AG09309 (cell line): ENCODE measurements around the gene GNG7.
A peak's percentile ranks its signal among the peaks of the same experiment; 100 is the strongest.
"Not testable (repeated sequence)": the region's sequence is repeated elsewhere in the genome, so short reads cannot be mapped to it uniquely, and the experiment has no call there.

ENCODE experiments used
- DNase-seq: peaks from one replicate; pipeline ENCODE4 v3.0.0-alpha.2; 2010; ENCODE audit warnings: low read depth
- H3K4me3 ChIP-seq: 2 replicates; pipeline ENCODE4 v1.5.1; 2011; ENCODE audit warnings: mild to moderate bottlenecking, low read depth, low read length, moderate library complexity; ENCODE audit not compliant: control insufficient read depth
- TF ChIP-seq, protein P1 (sequence below): IDR thresholded peaks from 2 replicates; pipeline ENCODE4 v1.5.1; 2011; ENCODE audit warnings: mild to moderate bottlenecking, low read depth, low read length, inconsistent platforms; ENCODE audit not compliant: insufficient read depth, control insufficient read depth; ENCODE audit errors: missing control alignments

Gene GNG7

DNA sequence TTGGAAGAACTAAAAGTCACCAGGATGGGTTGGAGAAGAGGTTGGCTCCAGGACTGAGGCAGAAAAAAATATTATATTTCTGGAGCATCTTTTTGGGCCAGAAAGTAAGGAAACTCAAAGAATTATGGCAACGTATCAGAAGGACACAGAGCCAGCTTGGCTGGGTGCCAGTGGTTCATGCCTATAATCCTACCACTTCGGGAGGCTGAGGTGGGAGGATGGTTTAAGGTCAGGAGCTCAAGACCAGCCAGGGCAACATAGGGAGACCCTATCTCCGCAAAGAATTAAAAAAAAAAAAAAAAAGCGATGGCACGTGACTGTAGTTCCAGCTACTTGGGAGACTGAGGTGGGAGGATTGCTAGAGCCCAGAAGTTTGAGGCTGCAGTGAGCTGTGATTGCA lies 118.5 kb downstream of the GNG7 start:
- TF ChIP-seq, protein P1, sequence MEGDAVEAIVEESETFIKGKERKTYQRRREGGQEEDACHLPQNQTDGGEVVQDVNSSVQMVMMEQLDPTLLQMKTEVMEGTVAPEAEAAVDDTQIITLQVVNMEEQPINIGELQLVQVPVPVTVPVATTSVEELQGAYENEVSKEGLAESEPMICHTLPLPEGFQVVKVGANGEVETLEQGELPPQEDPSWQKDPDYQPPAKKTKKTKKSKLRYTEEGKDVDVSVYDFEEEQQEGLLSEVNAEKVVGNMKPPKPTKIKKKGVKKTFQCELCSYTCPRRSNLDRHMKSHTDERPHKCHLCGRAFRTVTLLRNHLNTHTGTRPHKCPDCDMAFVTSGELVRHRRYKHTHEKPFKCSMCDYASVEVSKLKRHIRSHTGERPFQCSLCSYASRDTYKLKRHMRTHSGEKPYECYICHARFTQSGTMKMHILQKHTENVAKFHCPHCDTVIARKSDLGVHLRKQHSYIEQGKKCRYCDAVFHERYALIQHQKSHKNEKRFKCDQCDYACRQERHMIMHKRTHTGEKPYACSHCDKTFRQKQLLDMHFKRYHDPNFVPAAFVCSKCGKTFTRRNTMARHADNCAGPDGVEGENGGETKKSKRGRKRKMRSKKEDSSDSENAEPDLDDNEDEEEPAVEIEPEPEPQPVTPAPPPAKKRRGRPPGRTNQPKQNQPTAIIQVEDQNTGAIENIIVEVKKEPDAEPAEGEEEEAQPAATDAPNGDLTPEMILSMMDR = no peak
- no peak for DNase-seq
- H3K4me3 ChIP-seq = no peak overlapping the region

DNA sequence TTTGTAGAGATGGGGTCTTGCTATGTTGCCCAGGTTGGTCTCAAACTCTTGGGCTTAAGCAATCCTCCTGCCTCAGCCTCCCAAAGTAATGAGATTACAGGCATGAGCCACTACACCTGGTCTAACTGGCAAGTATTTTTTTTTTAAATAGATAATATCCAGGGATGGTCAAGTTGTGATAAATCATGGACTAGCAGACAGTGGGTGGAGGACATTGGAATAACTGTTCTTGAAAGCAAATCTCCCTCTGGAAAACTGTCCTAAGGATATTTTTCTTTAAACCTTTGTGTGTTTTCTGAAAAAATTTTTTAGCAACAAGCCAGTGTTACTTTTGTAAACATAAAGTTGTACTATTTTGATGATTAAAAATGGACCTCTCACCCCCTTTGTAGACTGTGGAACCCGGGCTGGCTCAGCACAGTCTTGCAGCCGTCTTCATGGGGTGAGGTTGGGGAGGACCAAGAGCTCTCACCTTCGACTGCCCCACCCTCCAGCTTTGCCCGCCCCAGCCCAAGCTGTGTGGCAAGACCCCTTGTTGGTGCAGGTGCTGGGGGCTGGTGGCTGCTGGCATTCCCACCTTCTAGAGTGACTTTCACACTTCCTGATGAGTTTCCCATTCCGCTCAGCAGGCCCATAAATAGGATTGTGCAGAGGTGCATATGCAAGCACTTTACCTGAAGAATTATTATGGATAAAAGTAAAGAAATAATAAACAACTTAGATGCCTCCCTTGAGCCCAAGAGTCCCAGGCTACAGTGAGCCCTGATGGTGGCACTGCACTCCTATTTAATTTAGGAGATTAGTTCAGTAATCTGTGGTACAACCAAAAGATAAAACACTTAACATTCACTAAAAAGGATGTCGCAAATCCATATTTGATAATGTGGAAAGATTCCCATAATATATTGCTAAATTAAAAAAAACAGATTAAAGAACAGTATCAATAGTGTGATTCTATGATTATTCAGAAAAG lies 119.2 kb downstream of the GNG7 start:
- DNase-seq = no peak
- H3K4me3 ChIP-seq = no peak overlapping the region
- TF ChIP-seq, protein P1 = no peak

DNA sequence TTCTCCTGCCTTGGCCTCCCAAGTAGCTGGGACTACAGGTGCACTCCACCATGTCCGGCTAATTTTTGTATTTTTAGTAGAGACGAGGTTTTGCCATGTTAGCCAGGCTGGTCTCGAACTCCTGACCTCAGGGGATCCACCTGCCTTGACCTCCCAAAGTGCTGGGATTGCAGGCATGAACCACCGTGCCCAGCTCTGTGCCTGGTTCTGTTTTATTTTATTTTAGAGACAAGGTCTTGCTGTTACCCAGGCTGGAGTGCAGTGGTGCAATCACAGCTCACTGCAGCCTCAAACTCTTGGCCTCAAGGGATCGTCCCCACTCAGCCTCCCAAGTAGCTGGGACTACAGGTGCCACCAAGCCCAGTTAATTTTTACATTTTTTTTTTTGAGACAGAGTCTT lies 122.1 kb downstream of the GNG7 start:
- DNase-seq, H3K4me3 ChIP-seq: not testable (repeated sequence)

DNA sequence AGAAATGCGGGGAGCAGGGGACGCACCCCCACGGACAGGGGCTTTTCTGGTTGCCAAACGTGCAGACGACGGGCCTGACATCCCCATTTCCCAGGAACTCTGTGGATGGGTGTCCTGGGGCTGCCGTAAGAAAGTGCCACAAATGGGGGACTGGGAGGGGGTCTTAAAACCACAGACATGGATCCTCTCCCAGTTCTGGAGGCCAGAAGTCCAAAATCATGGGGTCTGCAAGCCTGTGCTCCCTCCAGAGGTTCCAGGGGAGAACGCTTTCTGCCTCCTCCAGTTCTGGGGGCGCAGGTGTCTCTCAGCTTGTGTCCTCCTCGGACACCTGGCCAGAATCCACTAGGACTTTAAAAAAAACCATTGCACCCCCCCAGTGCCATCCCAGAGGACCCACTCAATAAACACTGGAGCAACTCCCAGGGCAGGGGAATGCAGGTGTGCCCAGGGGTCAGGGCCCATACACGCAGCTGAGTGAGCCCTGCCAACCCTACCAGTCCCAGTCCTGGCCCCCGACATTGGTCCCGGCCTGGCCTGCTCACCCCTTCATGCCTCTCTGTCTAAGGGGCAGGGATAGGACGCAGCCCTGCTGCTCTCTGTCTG lies 122.7 kb downstream of the GNG7 start:
- TF ChIP-seq, protein P1 = no peak
- H3K4me3 ChIP-seq = peak overlapping the region; percentile 52
- DNase-seq = no peak

DNA sequence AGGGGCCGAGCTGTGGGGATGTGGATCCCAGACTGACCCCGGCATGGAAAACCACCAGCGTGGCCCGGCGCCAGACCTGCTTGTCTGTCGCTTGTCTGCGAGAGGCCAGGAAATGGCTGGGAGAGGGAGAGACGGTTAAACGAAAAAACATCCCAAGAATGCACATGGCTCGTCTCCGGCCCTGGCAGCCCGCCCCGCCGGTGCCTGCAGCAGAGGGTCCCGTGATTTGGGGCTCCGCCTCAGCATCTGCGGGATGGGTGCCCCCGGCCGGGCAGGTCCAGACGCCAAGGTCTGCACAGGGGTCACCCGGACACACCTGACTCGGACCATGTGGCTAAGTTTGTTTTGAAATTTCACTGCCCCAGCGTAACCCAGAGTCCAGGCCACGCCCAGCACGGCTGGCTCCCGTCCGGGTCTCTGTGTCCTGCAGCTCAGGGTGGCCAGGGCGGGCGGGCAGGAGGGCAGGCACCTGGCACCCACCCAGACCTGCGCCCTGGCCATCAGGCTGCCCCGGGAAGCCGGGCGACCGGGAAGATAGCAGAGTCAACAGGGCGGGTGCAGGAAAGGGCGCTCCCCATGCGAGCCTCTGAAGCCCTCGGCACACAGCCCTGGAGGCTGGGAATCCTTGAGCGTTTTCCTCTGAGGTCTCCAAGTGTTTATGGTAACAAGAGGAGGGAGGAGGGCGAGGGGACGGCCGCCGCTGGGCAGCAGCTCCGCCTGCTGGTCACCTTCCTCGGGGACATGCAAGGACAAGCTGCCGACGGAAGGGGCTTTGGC lies 123.4 kb downstream of the GNG7 start:
- TF ChIP-seq, protein P1 = peak; percentile 98
- H3K4me3 ChIP-seq = peak overlapping the region; percentile 52
- DNase-seq = peak; percentile 64

DNA sequence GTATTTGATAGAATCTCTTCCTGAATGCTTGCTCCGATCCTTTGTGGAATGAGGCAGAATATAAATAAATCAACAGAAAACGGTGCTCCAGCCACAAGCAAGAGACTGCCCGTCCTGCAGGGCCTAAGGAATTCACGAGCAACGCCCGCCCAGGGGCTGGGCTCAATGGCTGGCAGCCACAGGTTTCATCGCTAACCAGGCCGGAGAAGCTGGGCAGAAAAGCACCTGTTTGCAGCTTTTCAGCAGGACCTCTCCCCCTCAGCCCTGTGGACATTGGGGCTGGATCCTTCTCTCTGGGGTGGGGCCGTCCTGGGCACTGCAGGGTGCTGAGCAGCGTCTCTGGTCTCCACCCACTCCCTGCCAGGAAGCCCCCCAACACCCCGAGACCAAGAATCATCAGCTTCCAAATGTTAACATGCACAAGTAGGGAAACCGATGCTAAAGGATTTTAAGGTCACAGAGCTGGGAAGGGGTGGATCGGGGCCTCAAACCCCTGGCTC lies 124.1 kb downstream of the GNG7 start:
- TF ChIP-seq, protein P1 = no peak
- H3K4me3 ChIP-seq = peak overlapping the region; percentile 52
- no peak for DNase-seq
